EH (cell line): ENCODE measurements around the gene PSMD7.
"Not testable (repeated sequence)": the region's sequence is repeated elsewhere in the genome, so short reads cannot be mapped to it uniquely, and the experiment has no call there.

Source experiments
- DNase-seq: peaks from one replicate; pipeline ENCODE4 v3.0.0-alpha.2; 2015; ENCODE audit warnings: low read depth

Gene PSMD7

GRCh38 chr16:74297145-74297665 is 591 bp downstream of the PSMD7 start:
- peak; percentile 46 for DNase-seq

GRCh38 chr16:74298104-74298503 is 1.5 kb downstream of the PSMD7 start:
- DNase-seq, result no peak

GRCh38 chr16:74302341-74302740 is 5.7 kb downstream of the PSMD7 start:
- no peak for DNase-seq

GRCh38 chr16:74304164-74304834 is 7.7 kb downstream of the PSMD7 start:
- peak; percentile 10 for DNase-seq

GRCh38 chr16:74304835-74305176 is 8.2 kb downstream of the PSMD7 start:
- no peak for DNase-seq

- DNase-seq, result no peak
Measured at GRCh38 chr16:74305281-74305680, 8.7 kb downstream of the PSMD7 start.

- DNase-seq, result no peak
Measured at GRCh38 chr16:74305978-74306784, 9.6 kb downstream of the PSMD7 start.

- no peak for DNase-seq
Measured at GRCh38 chr16:74307383-74307782, 10.8 kb downstream of the PSMD7 start.

GRCh38 chr16:74309789-74310781 is 13.5 kb downstream of the PSMD7 start:
- peak; percentile 66 for DNase-seq

- DNase-seq, result no peak
Measured at GRCh38 chr16:74315059-74315458, 18.4 kb downstream of the PSMD7 start.

GRCh38 chr16:74320707-74321106 is 24.1 kb downstream of the PSMD7 start:
- no peak for DNase-seq

GRCh38 chr16:74321356-74321755 is 24.7 kb downstream of the PSMD7 start:
- no peak for DNase-seq

- peak; percentile 32 for DNase-seq
Measured at GRCh38 chr16:74322301-74322710, 25.7 kb downstream of the PSMD7 start.

- not testable (repeated sequence) for DNase-seq
Measured at GRCh38 chr16:74324777-74325176, 28.2 kb downstream of the PSMD7 start.

- DNase-seq, result no peak
Measured at GRCh38 chr16:74325641-74326040, 29.0 kb downstream of the PSMD7 start.

GRCh38 chr16:74328346-74328745 is 31.7 kb downstream of the PSMD7 start:
- DNase-seq, result not testable (repeated sequence)

GRCh38 chr16:74332469-74332868 is 35.9 kb downstream of the PSMD7 start:
- not testable (repeated sequence) for DNase-seq

- DNase-seq, result not testable (repeated sequence)
Measured at GRCh38 chr16:74337506-74337905, 40.9 kb downstream of the PSMD7 start.

GRCh38 chr16:74339226-74339625 is 42.6 kb downstream of the PSMD7 start:
- not testable (repeated sequence) for DNase-seq

GRCh38 chr16:74353038-74353437 is 56.4 kb downstream of the PSMD7 start:
- DNase-seq, result not testable (repeated sequence)
